Body of pancreas (tissue), 4 donors: ENCODE measurements around the gene FITM1. TPM values are rescaled to one million over a fixed set of nuclear protein-coding genes. Genes with fewer than 3 reads are reported as not detected.

Experiments
- ATAC-seq: fragments of 150-250 bp; one replicate; pipeline ENCODE4 v1.9.1; 2016
- DNase-seq, 4 donors: peaks; one replicate each; pipeline ENCODE4 v3.0.0-alpha.2; 2019
- H3K27ac ChIP-seq, 4 donors: fragments of 200-600 bp; sonication (generic); 1 replicate in 3 of 4; 2 replicates in 1 of 4; pipeline versions ENCODE4 v1.5.1 to v1.6.1; 2016 to 2019; ENCODE audit warnings: mild to moderate bottlenecking in 1 of 4, mixed read lengths in 1 of 4, moderate library complexity in 1 of 4
- H3K27me3 ChIP-seq, 2 donors: fragments of 200-600 bp; sonication (generic); one replicate each; pipeline ENCODE4 v1.6.0; 2016; ENCODE audit warnings: mild to moderate bottlenecking in 1 of 2
- H3K36me3 ChIP-seq, 2 donors: fragments of 200-600 bp; sonication (generic); replicated peaks in 1 of 2; 2 replicates each; pipeline ENCODE4 v1.5.1; 2016; ENCODE audit warnings: low read depth in 2 of 2; ENCODE audit not compliant: insufficient read depth in 1 of 2
- H3K4me1 ChIP-seq: fragments of 200-600 bp; sonication (generic); one replicate; pipeline ENCODE4 v1.6.0; 2016
- H3K4me3 ChIP-seq, 2 donors: fragments of 200-600 bp; sonication (generic); 1 replicate in 1 of 2; 2 replicates in 1 of 2; pipeline ENCODE4 v1.5.1; 2016 to 2019
- H3K9me3 ChIP-seq, 3 donors: fragments of 200-600 bp; sonication (generic); 1 replicate in 2 of 3; 2 replicates in 1 of 3; pipeline ENCODE4 v1.5.1; 2016
- CTCF ChIP-seq, 7 experiments: fragments of 450-650 bp in 4 of 7; fragments of 200-600 bp in 3 of 7; sonication (generic) in 3 of 7; IDR thresholded peaks; one replicate each; pipeline ENCODE4 v1.5.1; 2016 to 2019; ENCODE audit warnings: antibody characterized with exemption in 7 of 7
- POLR2A ChIP-seq, 3 donors: fragments of 450-650 bp; IDR thresholded peaks; one replicate each; pipeline ENCODE4 v1.6.1; 2016; ENCODE audit warnings: antibody characterized with exemption in 3 of 3, mild to moderate bottlenecking in 2 of 3
- WGBS, 2 donors: methylation state at CpG; one replicate each; pipeline ENCODE4 v1.1.5; 2017; 5-methylcytosine and 5-hydroxymethylcytosine counted together
- intact Hi-C: fragments of 100-400 bp; cut with DNase I; formaldehyde crosslinking; loops from one replicate; pipeline ENCODE4 v1.15.1; 2023
- total RNA-seq, 2 donors: library from RNA; depleted of rRNA; stranded (reverse); fragments of >200 nt; gene quantifications; one replicate each; pipeline ENCODE4 v1.1.0, GENCODE V29; 2016

FITM1 gene
- total RNA-seq, 2 donors from 2014 or later = 6.3 to 12.2 TPM

- no peaks in the 10 kb centered on the region for H3K27me3 ChIP-seq
- no peak for ATAC-seq
- DNase-seq = no peak
- no peaks in the 10 kb centered on the region for H3K36me3 ChIP-seq
- TF ChIP-seq CTCF (IDR thresholded peaks at IDR 0.05) (peak in 1 of 7 experiments; percentile 6), POLR2A (IDR thresholded peaks at IDR 0.05) (no peak)
- peaks cover 56% of the 10 kb centered on the region for H3K4me1 ChIP-seq
- H3K27ac ChIP-seq = peak overlapping the region; percentile 92 to 98 (median 96)
- H3K4me3 ChIP-seq = no peak overlapping the region
- intact Hi-C loops = no loop called here
- no peaks in the 10 kb centered on the region for H3K9me3 ChIP-seq
- 77 to 81% methylated on average over 19 of the region's 19 CpGs for WGBS, 2 donors
Measured at GRCh38 chr14:24093207-24093900, 37.1 kb upstream of the FITM1 start.

GRCh38 chr14:24093901-24094840 lies 36.3 kb upstream of the FITM1 start, which contains the start of gene PCK2:
TSS of gene PCK2 (plus strand) at chr14:24094311. CDS start at chr14:24094406, 95 bp downstream.
- DNase-seq (peak; percentile 95 to 97 (median 96)), ATAC-seq (peak; percentile 93)
- 1% methylated on average over 38 to 67 of the region's 68 CpGs for WGBS, 2 donors
- H3K4me3 ChIP-seq = peak within 1 kb of the TSS; percentile 39 to 44
- no peaks in the 10 kb centered on the region for H3K9me3 ChIP-seq
- intact Hi-C loops = no loop called here
- peaks cover 65% of the 10 kb centered on the region for H3K4me1 ChIP-seq
- H3K36me3 ChIP-seq = no peaks in the 10 kb centered on the region
- no peaks in the 10 kb centered on the region for H3K27me3 ChIP-seq
- H3K27ac ChIP-seq = peak within 1 kb of the TSS; percentile 92 to 98 (median 96)
- TF ChIP-seq CTCF (IDR thresholded peaks at IDR 0.05) = peak in 3 of 7 experiments; percentile 20 to 37 (median 25)
- TF ChIP-seq POLR2A (IDR thresholded peaks at IDR 0.05) = peak; percentile 92 to 97 (median 97)

GRCh38 chr14:24094841-24095270 lies 35.6 kb upstream of the FITM1 start:
- peaks cover 71% of the 10 kb centered on the region for H3K4me1 ChIP-seq
- peak overlapping the region; percentile 39 to 44 for H3K4me3 ChIP-seq
- H3K27ac ChIP-seq = peak overlapping the region; percentile 92 to 98 (median 96)
- H3K9me3 ChIP-seq = no peaks in the 10 kb centered on the region
- intact Hi-C loops = no loop called here
- no peaks in the 10 kb centered on the region for H3K27me3 ChIP-seq
- no peak for TF ChIP-seq CTCF (IDR thresholded peaks at IDR 0.05)
- no peak for TF ChIP-seq POLR2A (IDR thresholded peaks at IDR 0.05)
- DNase-seq (peak in 3 of 4 donors; percentile 38 to 39 (median 39)), ATAC-seq (no peak)
- WGBS, 2 donors = 0 to 3% methylated on average over 6 to 14 of the region's 14 CpGs
- H3K36me3 ChIP-seq = no peaks in the 10 kb centered on the region

- no peak for TF ChIP-seq CTCF (IDR thresholded peaks at IDR 0.05)
- TF ChIP-seq POLR2A (IDR thresholded peaks at IDR 0.05) = peak in 1 of 3 donors; percentile 32
- Histone ChIP-seq H3K9me3 (no peaks in the 10 kb centered on the region), H3K4me3 (peak overlapping the region; percentile 39 to 44), H3K27me3 (no peaks in the 10 kb centered on the region), H3K4me1 (peaks cover 72% of the 10 kb centered on the region), H3K36me3 (no peaks in the 10 kb centered on the region), H3K27ac (peak overlapping the region; percentile 92 to 98 (median 96))
- no peak for ATAC-seq
- 25 to 40% methylated on average over 11 to 12 of the region's 12 CpGs for WGBS, 2 donors
- intact Hi-C loops = no loop called here
- DNase-seq = peak in 3 of 4 donors; percentile 43 to 46 (median 43)
Measured at GRCh38 chr14:24095271-24096068, 35.0 kb upstream of the FITM1 start.
